ENCODE data around the gene CNTNAP2. TPM values are rescaled to one million over a fixed set of nuclear protein-coding genes. Genes with fewer than 3 reads are reported as not detected.

The CNTNAP2 gene
- total and polyA plus RNA-seq, 4 donors = 0.14 to 2.3 (median 1.1) TPM

DNA sequence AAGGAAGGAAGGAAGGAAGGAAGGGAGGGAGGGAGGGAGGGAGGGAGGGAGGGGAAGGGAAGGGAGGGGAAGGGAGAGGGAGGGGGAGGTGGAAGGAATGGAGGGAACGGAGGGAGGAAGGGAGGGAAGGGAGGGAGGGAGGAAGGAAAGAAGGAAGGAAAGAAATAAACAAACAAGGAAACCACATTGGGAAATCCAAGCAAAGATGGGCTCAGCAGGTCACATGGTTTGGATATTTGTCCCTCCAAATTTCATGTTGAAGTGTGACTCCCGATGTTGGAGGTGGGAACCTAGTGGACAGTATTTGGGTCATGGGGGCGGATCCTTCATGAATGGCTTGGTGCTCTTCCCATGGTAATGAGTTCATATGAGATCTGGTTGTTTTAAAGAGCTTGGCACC, 2019.4 kb downstream of the CNTNAP2 start:
- H3K4me1 ChIP-seq (ENCODE audit: control insufficient read depth in 4 of 4, insufficient read depth in 4 of 4, low read length in 3 of 4) = no peaks in the 10 kb centered on the region
- H3K27ac ChIP-seq (ENCODE audit: low read depth in 1 of 2, low read length in 2 of 2) = no peak overlapping the region
- no peak overlapping the region for H3K9ac ChIP-seq (ENCODE audit: low read depth in 1 of 2, low read length in 2 of 2)
- H3K4me3 ChIP-seq (ENCODE audit: low read depth in 1 of 3, low read length in 3 of 3) = no peak overlapping the region
- no peaks in the 10 kb centered on the region for H3K9me3 ChIP-seq (ENCODE audit: control insufficient read depth in 4 of 4, low read length in 3 of 4)
- peaks cover 0 to 3% (median 1%) of the 10 kb centered on the region in 4 donors for H3K27me3 ChIP-seq (ENCODE audit: control insufficient read depth in 4 of 4, insufficient read depth in 4 of 4, low read length in 3 of 4)
- no peak for DNase-seq (ENCODE audit: low spot score)
- 84% methylated on average over 3 of the region's 3 CpGs for WGBS
- no peaks in the 10 kb centered on the region for H3K36me3 ChIP-seq (ENCODE audit: control insufficient read depth in 4 of 4, insufficient read depth in 3 of 4, low read depth in 1 of 4, low read length in 3 of 4)
- TF ChIP-seq TAF1 (conservative IDR thresholded peaks at IDR 0.05) (no peak), JUND (IDR thresholded peaks at IDR 0.05) (no peak), HNF4A (conservative IDR thresholded peaks at IDR 0.05) (no peak), FOXA1 (IDR thresholded peaks at IDR 0.05) (no peak), EGR1 (IDR thresholded peaks at IDR 0.05; ENCODE audit: low read depth in 2 of 2) (no peak), FOXA2 (IDR thresholded peaks at IDR 0.05) (no peak), GABPA (IDR thresholded peaks at IDR 0.05 in 1 of 2, conservative IDR thresholded peaks at IDR 0.05 in 1 of 2) (no peak), HNF4G (IDR thresholded peaks at IDR 0.05) (no peak), RXRA (IDR thresholded peaks at IDR 0.05) (no peak), SP1 (IDR thresholded peaks at IDR 0.05) (no peak), YY1 (IDR thresholded peaks at IDR 0.05) (no peak), NR2F2 (IDR thresholded peaks at IDR 0.05) (no peak), RAD21 (IDR thresholded peaks at IDR 0.05) (no peak)
- TF ChIP-seq, protein P1, sequence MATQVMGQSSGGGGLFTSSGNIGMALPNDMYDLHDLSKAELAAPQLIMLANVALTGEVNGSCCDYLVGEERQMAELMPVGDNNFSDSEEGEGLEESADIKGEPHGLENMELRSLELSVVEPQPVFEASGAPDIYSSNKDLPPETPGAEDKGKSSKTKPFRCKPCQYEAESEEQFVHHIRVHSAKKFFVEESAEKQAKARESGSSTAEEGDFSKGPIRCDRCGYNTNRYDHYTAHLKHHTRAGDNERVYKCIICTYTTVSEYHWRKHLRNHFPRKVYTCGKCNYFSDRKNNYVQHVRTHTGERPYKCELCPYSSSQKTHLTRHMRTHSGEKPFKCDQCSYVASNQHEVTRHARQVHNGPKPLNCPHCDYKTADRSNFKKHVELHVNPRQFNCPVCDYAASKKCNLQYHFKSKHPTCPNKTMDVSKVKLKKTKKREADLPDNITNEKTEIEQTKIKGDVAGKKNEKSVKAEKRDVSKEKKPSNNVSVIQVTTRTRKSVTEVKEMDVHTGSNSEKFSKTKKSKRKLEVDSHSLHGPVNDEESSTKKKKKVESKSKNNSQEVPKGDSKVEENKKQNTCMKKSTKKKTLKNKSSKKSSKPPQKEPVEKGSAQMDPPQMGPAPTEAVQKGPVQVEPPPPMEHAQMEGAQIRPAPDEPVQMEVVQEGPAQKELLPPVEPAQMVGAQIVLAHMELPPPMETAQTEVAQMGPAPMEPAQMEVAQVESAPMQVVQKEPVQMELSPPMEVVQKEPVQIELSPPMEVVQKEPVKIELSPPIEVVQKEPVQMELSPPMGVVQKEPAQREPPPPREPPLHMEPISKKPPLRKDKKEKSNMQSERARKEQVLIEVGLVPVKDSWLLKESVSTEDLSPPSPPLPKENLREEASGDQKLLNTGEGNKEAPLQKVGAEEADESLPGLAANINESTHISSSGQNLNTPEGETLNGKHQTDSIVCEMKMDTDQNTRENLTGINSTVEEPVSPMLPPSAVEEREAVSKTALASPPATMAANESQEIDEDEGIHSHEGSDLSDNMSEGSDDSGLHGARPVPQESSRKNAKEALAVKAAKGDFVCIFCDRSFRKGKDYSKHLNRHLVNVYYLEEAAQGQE (IDR thresholded peaks at IDR 0.05) = no peak
- TF ChIP-seq, protein P2, sequence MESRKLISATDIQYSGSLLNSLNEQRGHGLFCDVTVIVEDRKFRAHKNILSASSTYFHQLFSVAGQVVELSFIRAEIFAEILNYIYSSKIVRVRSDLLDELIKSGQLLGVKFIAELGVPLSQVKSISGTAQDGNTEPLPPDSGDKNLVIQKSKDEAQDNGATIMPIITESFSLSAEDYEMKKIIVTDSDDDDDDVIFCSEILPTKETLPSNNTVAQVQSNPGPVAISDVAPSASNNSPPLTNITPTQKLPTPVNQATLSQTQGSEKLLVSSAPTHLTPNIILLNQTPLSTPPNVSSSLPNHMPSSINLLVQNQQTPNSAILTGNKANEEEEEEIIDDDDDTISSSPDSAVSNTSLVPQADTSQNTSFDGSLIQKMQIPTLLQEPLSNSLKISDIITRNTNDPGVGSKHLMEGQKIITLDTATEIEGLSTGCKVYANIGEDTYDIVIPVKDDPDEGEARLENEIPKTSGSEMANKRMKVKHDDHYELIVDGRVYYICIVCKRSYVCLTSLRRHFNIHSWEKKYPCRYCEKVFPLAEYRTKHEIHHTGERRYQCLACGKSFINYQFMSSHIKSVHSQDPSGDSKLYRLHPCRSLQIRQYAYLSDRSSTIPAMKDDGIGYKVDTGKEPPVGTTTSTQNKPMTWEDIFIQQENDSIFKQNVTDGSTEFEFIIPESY (IDR thresholded peaks at IDR 0.05) = no peak
- TF ChIP-seq, protein P3, sequence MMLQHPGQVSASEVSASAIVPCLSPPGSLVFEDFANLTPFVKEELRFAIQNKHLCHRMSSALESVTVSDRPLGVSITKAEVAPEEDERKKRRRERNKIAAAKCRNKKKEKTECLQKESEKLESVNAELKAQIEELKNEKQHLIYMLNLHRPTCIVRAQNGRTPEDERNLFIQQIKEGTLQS (IDR thresholded peaks at IDR 0.05) = no peak
- TF ChIP-seq, protein P4, sequence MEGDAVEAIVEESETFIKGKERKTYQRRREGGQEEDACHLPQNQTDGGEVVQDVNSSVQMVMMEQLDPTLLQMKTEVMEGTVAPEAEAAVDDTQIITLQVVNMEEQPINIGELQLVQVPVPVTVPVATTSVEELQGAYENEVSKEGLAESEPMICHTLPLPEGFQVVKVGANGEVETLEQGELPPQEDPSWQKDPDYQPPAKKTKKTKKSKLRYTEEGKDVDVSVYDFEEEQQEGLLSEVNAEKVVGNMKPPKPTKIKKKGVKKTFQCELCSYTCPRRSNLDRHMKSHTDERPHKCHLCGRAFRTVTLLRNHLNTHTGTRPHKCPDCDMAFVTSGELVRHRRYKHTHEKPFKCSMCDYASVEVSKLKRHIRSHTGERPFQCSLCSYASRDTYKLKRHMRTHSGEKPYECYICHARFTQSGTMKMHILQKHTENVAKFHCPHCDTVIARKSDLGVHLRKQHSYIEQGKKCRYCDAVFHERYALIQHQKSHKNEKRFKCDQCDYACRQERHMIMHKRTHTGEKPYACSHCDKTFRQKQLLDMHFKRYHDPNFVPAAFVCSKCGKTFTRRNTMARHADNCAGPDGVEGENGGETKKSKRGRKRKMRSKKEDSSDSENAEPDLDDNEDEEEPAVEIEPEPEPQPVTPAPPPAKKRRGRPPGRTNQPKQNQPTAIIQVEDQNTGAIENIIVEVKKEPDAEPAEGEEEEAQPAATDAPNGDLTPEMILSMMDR (IDR thresholded peaks at IDR 0.05; ENCODE audit: low read depth, low read length, missing input control) = no peak
- TF ChIP-seq, protein P5, sequence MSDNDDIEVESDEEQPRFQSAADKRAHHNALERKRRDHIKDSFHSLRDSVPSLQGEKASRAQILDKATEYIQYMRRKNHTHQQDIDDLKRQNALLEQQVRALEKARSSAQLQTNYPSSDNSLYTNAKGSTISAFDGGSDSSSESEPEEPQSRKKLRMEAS (IDR thresholded peaks at IDR 0.05) = no peak
